MM.1S (cell line): ENCODE measurements around the gene MDK.

Experiments
- DNase-seq: peaks from one replicate; pipeline ENCODE4 v3.0.0-alpha.2; 2015
- H2AFZ ChIP-seq: fragments of 300-600 bp; sonication (generic); 2 replicates; pipeline ENCODE4 v1.6.0; 2016; ENCODE audit warnings: antibody characterized with exemption, low read length
- H3F3A ChIP-seq: fragments of 300-600 bp; sonication (generic); 2 replicates; pipeline ENCODE4 v1.6.1; 2016; ENCODE audit warnings: mild to moderate bottlenecking, antibody characterized with exemption, low read length, moderate library complexity, mixed read lengths; ENCODE audit not compliant: insufficient read depth
- H3K27ac ChIP-seq: fragments of 300-600 bp; sonication (generic); 2 replicates; pipeline ENCODE4 v1.5.1; 2016; ENCODE audit warnings: mild to moderate bottlenecking, low read length
- H3K27me3 ChIP-seq: fragments of 300-600 bp; sonication (generic); replicated peaks from 2 replicates; pipeline ENCODE4 v1.6.0; 2016; ENCODE audit warnings: low read length; ENCODE audit not compliant: insufficient read depth
- H3K36me3 ChIP-seq: fragments of 300-600 bp; sonication (generic); replicated peaks from 2 replicates; pipeline ENCODE4 v1.6.1; 2016; ENCODE audit warnings: mild to moderate bottlenecking, low read length, mixed read lengths; ENCODE audit not compliant: insufficient read depth
- H3K4me1 ChIP-seq: fragments of 300-600 bp; sonication (generic); 2 replicates; pipeline ENCODE4 v1.6.1; 2016; ENCODE audit warnings: low read length, mixed read lengths
- H3K4me2 ChIP-seq: fragments of 300-600 bp; sonication (generic); 2 replicates; pipeline ENCODE4 v1.6.0; 2016; ENCODE audit warnings: low read depth, low read length
- H3K4me3 ChIP-seq: fragments of 300-600 bp; sonication (generic); 2 replicates; pipeline ENCODE4 v1.5.1; 2016; ENCODE audit warnings: low read length, mixed read lengths
- H3K79me2 ChIP-seq: fragments of 300-600 bp; sonication (generic); 2 replicates; pipeline ENCODE4 v1.6.1; 2016; ENCODE audit warnings: mixed run types, low read length, mixed read lengths
- H3K9ac ChIP-seq: fragments of 300-600 bp; sonication (generic); 2 replicates; pipeline ENCODE4 v1.6.1; 2016; ENCODE audit warnings: low read length, mixed read lengths
- H3K9me2 ChIP-seq: fragments of 300-600 bp; sonication (generic); replicated peaks from 2 replicates; pipeline ENCODE4 v1.6.1; 2016; ENCODE audit warnings: mild to moderate bottlenecking, low read length, mixed read lengths; ENCODE audit not compliant: insufficient read depth
- H3K9me3 ChIP-seq: fragments of 300-600 bp; sonication (generic); replicated peaks from 2 replicates; pipeline ENCODE4 v1.6.1; 2016; ENCODE audit warnings: mild to moderate bottlenecking, low read length, mixed read lengths; ENCODE audit not compliant: insufficient read depth
- H4K20me1 ChIP-seq: fragments of 300-600 bp; sonication (generic); 2 replicates; pipeline ENCODE4 v1.6.1; 2016; ENCODE audit warnings: mild to moderate bottlenecking, low read length, moderate library complexity, mixed read lengths; ENCODE audit not compliant: insufficient read depth
- CTCF ChIP-seq: fragments of 300-600 bp; sonication (generic); IDR thresholded peaks from 2 replicates; pipeline ENCODE4 v1.5.1; 2016; ENCODE audit warnings: antibody characterized with exemption, low read length, mixed read lengths
- EZH2 ChIP-seq: fragments of 300-600 bp; sonication (generic); optimal IDR thresholded peaks from 2 replicates; pipeline ENCODE3; 2017; ENCODE audit warnings: low read depth, mild to moderate bottlenecking, antibody characterized with exemption, low read length, mixed read lengths
- EZH2phosphoT487 ChIP-seq: fragments of 300-600 bp; sonication (generic); IDR thresholded peaks from 2 replicates; pipeline ENCODE4 v1.6.1; 2018; ENCODE audit warnings: antibody characterized with exemption, low read length

Gene MDK

DNA sequence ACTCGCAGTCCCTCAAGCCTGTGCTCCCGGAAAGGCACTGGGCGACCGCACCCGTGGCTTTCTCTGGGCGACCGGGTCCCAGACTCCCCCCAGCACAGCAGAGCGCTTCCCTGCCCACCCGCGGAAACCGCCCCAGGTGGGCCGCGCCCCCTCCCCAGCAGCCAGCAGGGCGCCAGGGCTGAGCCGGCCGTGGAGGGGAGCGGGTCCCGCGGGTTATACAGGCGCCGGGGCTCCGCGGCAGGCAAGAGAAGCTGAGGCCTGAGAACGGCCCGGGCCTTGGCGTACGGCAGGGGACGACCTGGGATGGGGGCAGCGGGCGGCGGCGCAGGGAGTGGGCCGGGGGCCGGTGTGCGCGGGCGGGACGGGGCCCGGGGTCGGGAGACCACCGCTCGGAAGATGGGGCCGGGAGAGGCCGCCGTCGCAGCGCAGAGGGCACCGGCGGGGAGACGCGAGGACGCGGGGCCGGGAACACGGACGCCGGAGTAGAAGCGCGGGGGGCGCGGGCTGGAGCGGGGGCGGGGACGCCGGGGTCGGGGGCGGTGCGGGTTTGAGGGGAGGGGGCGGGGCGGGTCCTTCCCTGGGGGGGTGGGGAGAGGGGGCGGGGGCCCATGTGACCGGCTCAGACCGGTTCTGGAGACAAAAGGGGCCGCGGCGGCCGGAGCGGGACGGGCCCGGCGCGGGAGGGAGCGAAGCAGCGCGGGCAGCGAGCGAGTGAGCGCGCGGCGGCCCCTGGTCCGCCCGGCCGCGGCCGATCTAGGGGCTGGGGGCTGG is at the start of gene MDK:
TSS of gene MDK (plus strand) at position 622 of the 771 bp plus-strand sequence. CDS start 389 bp downstream, outside the sequence.
- Histone ChIP-seq H3K79me2 (no peaks in the 10 kb centered on the region), H3K4me3 (peak within 1 kb of the TSS; percentile 78), H4K20me1 (no peaks in the 10 kb centered on the region), H3F3A (no peaks in the 10 kb centered on the region), H3K4me2 (peak within 1 kb of the TSS; percentile 99), H2AFZ (peak within 1 kb of the TSS; percentile 56), H3K36me3 (no peaks in the 10 kb centered on the region), H3K9me3 (no peaks in the 10 kb centered on the region), H3K27ac (no peak within 1 kb of the TSS), H3K27me3 (peaks cover 41% of the 10 kb centered on the region), H3K4me1 (peaks cover 4% of the 10 kb centered on the region; the same call in 1 of the 2 replicates), H3K9me2 (no peaks in the 10 kb centered on the region), H3K9ac (peak within 1 kb of the TSS; percentile 42; the same call in 1 of the 2 replicates)
- TF ChIP-seq EZH2 = no peak
- DNase-seq = no peak

GRCh38 chr11:46332093-46332567 is 49.3 kb upstream of the MDK start:
- H4K20me1 ChIP-seq = no peaks in the 10 kb centered on the region
- no peaks in the 10 kb centered on the region for H3K9me2 ChIP-seq
- no peaks in the 10 kb centered on the region for H3F3A ChIP-seq
- H3K4me3 ChIP-seq = no peak overlapping the region
- peak overlapping the region; percentile 41; the same call in 1 of the 2 replicates for H3K4me2 ChIP-seq
- H3K4me1 ChIP-seq = no peaks in the 10 kb centered on the region
- no peaks in the 10 kb centered on the region for H3K9me3 ChIP-seq
- DNase-seq = no peak
- H3K36me3 ChIP-seq = no peaks in the 10 kb centered on the region
- no peak overlapping the region for H2AFZ ChIP-seq
- no peak overlapping the region for H3K9ac ChIP-seq
- H3K27ac ChIP-seq = no peak overlapping the region
- H3K27me3 ChIP-seq = peaks cover 64% of the 10 kb centered on the region
- H3K79me2 ChIP-seq = no peaks in the 10 kb centered on the region
- TF ChIP-seq EZH2 (no peak), EZH2phosphoT487 (no peak), CTCF (no peak)

DNA sequence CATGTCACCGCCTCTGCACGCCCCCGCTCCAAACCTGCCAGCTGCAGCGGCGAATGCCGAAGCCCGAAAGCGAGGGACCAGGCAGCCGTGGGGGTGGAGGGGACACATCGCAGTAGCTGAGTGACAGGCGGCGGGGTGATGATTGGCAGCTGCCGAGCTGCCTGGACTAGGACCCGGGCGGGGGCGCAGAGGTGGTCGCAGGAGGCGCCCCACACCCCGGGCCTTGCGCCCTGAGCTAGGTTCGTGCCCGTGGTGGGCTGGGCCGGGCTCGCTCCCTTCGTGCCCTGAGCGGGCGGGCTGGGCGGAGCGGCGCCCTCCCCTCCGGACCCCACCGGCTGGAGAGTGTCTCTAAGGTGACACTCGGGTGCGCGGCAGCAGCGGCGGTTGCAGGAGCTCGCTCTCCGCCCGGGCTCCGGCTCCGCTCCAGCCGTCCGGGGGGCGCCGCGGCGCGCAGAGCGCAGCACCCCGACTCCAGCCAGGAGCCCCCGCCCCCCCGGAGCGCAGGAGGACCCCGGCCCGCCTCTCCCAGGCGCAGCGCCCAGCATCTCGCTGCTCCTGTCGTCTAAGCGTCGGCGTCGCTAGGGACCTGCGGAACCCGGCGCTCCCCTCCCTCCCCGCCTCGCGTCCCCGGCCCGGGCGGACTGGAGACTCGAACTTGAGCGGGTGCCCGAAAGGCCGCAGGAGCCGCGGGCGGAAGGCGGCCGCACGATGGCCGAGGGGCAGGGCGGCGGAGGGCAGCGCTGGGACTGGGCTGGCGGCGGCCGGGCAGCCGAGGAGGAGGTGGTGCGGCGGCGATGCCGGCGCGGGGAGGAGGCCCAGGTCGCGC is 48.7 kb upstream of the MDK start:
- no peaks in the 10 kb centered on the region for H3K79me2 ChIP-seq

More for the DNA sequence above, 48.7 kb upstream of the MDK start:
- Histone ChIP-seq H3K27ac (no peak overlapping the region), H3K9ac (no peak overlapping the region), H3K4me3 (no peak overlapping the region; the same call in 1 of the 2 replicates), H3K9me2 (no peaks in the 10 kb centered on the region), H3F3A (no peaks in the 10 kb centered on the region), H3K4me2 (peak overlapping the region; percentile 41; the same call in 1 of the 2 replicates), H4K20me1 (no peaks in the 10 kb centered on the region), H3K9me3 (no peaks in the 10 kb centered on the region), H3K27me3 (peaks cover 60% of the 10 kb centered on the region), H3K36me3 (no peaks in the 10 kb centered on the region), H3K4me1 (no peaks in the 10 kb centered on the region), H2AFZ (no peak overlapping the region)
- TF ChIP-seq EZH2 (peak; percentile 80), CTCF (no peak)
- no peak for DNase-seq
